ENCODE results near the gene HSD17B11.
"Not testable (repeated sequence)": the region's sequence is repeated elsewhere in the genome, so short reads cannot be mapped to it uniquely, and the experiment has no call there.

Gene HSD17B11

GRCh38 chr4:87299898-87300297, 91.1 kb downstream of the HSD17B11 start:
- no peak overlapping the region for H3K27ac ChIP-seq (replicated peaks; ENCODE audit: low read length)
- H3K36me3 ChIP-seq (replicated peaks in 1 of 2; ENCODE audit: control insufficient read depth in 2 of 2, insufficient read depth in 2 of 2, low read length in 2 of 2): no peaks in the 10 kb centered on the region
- H3K18ac ChIP-seq (ENCODE audit: low read length): no peak overlapping the region
- H2BK120ac ChIP-seq (ENCODE audit: low read depth, low read length): no peak overlapping the region
- WGBS, 2 donors (ENCODE audit: extremely low coverage in 2 of 2, insufficient read length in 2 of 2, insufficient replicate concordance in 1 of 2): no CpG with 5 or more reads among the region's 4 CpGs
- no peaks in the 10 kb centered on the region for H3K79me1 ChIP-seq (ENCODE audit: low read depth, low read length)
- no peak overlapping the region for H2BK5ac ChIP-seq (ENCODE audit: low read length)
- H3K23ac ChIP-seq (ENCODE audit: low read depth, low read length, poor library complexity): no peak overlapping the region
- no peak overlapping the region for H2BK12ac ChIP-seq (ENCODE audit: low read length)
- H3K9me3 ChIP-seq (replicated peaks in 1 of 2; ENCODE audit: control insufficient read depth in 2 of 2, insufficient read depth in 1 of 2, low read depth in 1 of 2, low read length in 2 of 2): no peaks in the 10 kb centered on the region
- H3K9ac ChIP-seq (ENCODE audit: low read depth, low read length, poor library complexity): no peak overlapping the region
- no peak overlapping the region for H3K4me2 ChIP-seq (ENCODE audit: insufficient read depth, low read length, poor library complexity, severe bottlenecking)
- no peak overlapping the region for H3K14ac ChIP-seq (ENCODE audit: low read length)
- H4K8ac ChIP-seq (ENCODE audit: low read depth, low read length): no peak overlapping the region
- no peaks in the 10 kb centered on the region for H3K27me3 ChIP-seq (ENCODE audit: control insufficient read depth in 3 of 3, insufficient read depth in 3 of 3, low read depth in 1 of 3, low read length in 3 of 3)
- H3K4ac ChIP-seq (ENCODE audit: low read length): no peak overlapping the region
- H3K4me3 ChIP-seq (ENCODE audit: low read length in 2 of 2): no peak overlapping the region
- H2AK5ac ChIP-seq (ENCODE audit: low read depth, low read length): no peak overlapping the region
- no peak overlapping the region for H4K91ac ChIP-seq (ENCODE audit: low read depth, low read length, poor library complexity)
- DNase-seq (ENCODE audit: low spot score): no peak
- peak overlapping the region; percentile 14 for H2AFZ ChIP-seq (ENCODE audit: low read length)
- H3K4me1 ChIP-seq (ENCODE audit: control insufficient read depth in 2 of 2, insufficient read depth in 1 of 2, low read depth in 1 of 2, low read length in 2 of 2): no peaks in the 10 kb centered on the region
- H2BK15ac ChIP-seq (ENCODE audit: low read length): no peak overlapping the region

GRCh38 chr4:87298362-87298761, 92.6 kb downstream of the HSD17B11 start:
- H2BK12ac ChIP-seq (ENCODE audit: low read length): no peak overlapping the region
- H4K8ac ChIP-seq (ENCODE audit: low read depth, low read length): no peak overlapping the region
- no peak overlapping the region for H2BK5ac ChIP-seq (ENCODE audit: low read length)
- H2AK5ac ChIP-seq (ENCODE audit: low read depth, low read length): no peak overlapping the region
- no peak overlapping the region for H2AFZ ChIP-seq (ENCODE audit: low read length)
- no peak for DNase-seq (ENCODE audit: low spot score)
- H3K4me2 ChIP-seq (ENCODE audit: insufficient read depth, low read length, poor library complexity, severe bottlenecking): no peak overlapping the region
- H3K79me1 ChIP-seq (ENCODE audit: low read depth, low read length): no peaks in the 10 kb centered on the region
- no peaks in the 10 kb centered on the region for H3K27me3 ChIP-seq (ENCODE audit: control insufficient read depth in 3 of 3, insufficient read depth in 3 of 3, low read depth in 1 of 3, low read length in 3 of 3)
- no peak overlapping the region for H2BK15ac ChIP-seq (ENCODE audit: low read length)
- no peak overlapping the region for H3K4ac ChIP-seq (ENCODE audit: low read length)
- H3K9ac ChIP-seq (ENCODE audit: low read depth, low read length, poor library complexity): no peak overlapping the region
- no peak overlapping the region for H4K91ac ChIP-seq (ENCODE audit: low read depth, low read length, poor library complexity)
- no peaks in the 10 kb centered on the region for H3K36me3 ChIP-seq (replicated peaks in 1 of 2; ENCODE audit: control insufficient read depth in 2 of 2, insufficient read depth in 2 of 2, low read length in 2 of 2)
- H3K4me3 ChIP-seq (ENCODE audit: low read length in 2 of 2): no peak overlapping the region
- H3K23ac ChIP-seq (ENCODE audit: low read depth, low read length, poor library complexity): no peak overlapping the region
- no peak overlapping the region for H3K27ac ChIP-seq (replicated peaks; ENCODE audit: low read length)
- no peak overlapping the region for H2BK120ac ChIP-seq (ENCODE audit: low read depth, low read length)
- no peak overlapping the region for H3K14ac ChIP-seq (ENCODE audit: low read length)
- H3K4me1 ChIP-seq (ENCODE audit: control insufficient read depth in 2 of 2, insufficient read depth in 1 of 2, low read depth in 1 of 2, low read length in 2 of 2): no peaks in the 10 kb centered on the region
- no peak overlapping the region for H3K18ac ChIP-seq (ENCODE audit: low read length)
- no CpG with 5 or more reads among the region's 2 CpGs for WGBS, 2 donors (ENCODE audit: extremely low coverage in 2 of 2, insufficient read length in 2 of 2, insufficient replicate concordance in 1 of 2)
- H3K9me3 ChIP-seq (replicated peaks in 1 of 2; ENCODE audit: control insufficient read depth in 2 of 2, insufficient read depth in 1 of 2, low read depth in 1 of 2, low read length in 2 of 2): no peaks in the 10 kb centered on the region

- H3K79me1 ChIP-seq (ENCODE audit: low read depth, low read length); H3K36me3 ChIP-seq (replicated peaks in 1 of 2; ENCODE audit: control insufficient read depth in 2 of 2, insufficient read depth in 2 of 2, low read length in 2 of 2); H4K8ac ChIP-seq (ENCODE audit: low read depth, low read length); H3K4me1 ChIP-seq (ENCODE audit: control insufficient read depth in 2 of 2, insufficient read depth in 1 of 2, low read depth in 1 of 2, low read length in 2 of 2); H3K4me3 ChIP-seq (ENCODE audit: low read length in 2 of 2); H2BK15ac ChIP-seq (ENCODE audit: low read length); H3K23ac ChIP-seq (ENCODE audit: low read depth, low read length, poor library complexity); H3K4ac ChIP-seq (ENCODE audit: low read length); H3K27me3 ChIP-seq (ENCODE audit: control insufficient read depth in 3 of 3, insufficient read depth in 3 of 3, low read depth in 1 of 3, low read length in 3 of 3); DNase-seq (ENCODE audit: low spot score); H3K9ac ChIP-seq (ENCODE audit: low read depth, low read length, poor library complexity); H3K14ac ChIP-seq (ENCODE audit: low read length); H2AFZ ChIP-seq (ENCODE audit: low read length); H3K4me2 ChIP-seq (ENCODE audit: insufficient read depth, low read length, poor library complexity, severe bottlenecking); H3K18ac ChIP-seq (ENCODE audit: low read length); H3K27ac ChIP-seq (replicated peaks; ENCODE audit: low read length); H2BK12ac ChIP-seq (ENCODE audit: low read length); H4K91ac ChIP-seq (ENCODE audit: low read depth, low read length, poor library complexity); H2AK5ac ChIP-seq (ENCODE audit: low read depth, low read length); H3K9me3 ChIP-seq (replicated peaks in 1 of 2; ENCODE audit: control insufficient read depth in 2 of 2, insufficient read depth in 1 of 2, low read depth in 1 of 2, low read length in 2 of 2); H2BK120ac ChIP-seq (ENCODE audit: low read depth, low read length); H2BK5ac ChIP-seq (ENCODE audit: low read length): not testable (repeated sequence)
- WGBS, 2 donors (ENCODE audit: extremely low coverage in 2 of 2, insufficient read length in 2 of 2, insufficient replicate concordance in 1 of 2): no CpG with 5 or more reads among the region's 11 CpGs
Observed at GRCh38 chr4:87294911-87295310, 96.1 kb downstream of the HSD17B11 start.

- H3K23ac ChIP-seq (ENCODE audit: low read depth, low read length, poor library complexity); H3K27ac ChIP-seq (replicated peaks; ENCODE audit: low read length); H2BK12ac ChIP-seq (ENCODE audit: low read length); H3K18ac ChIP-seq (ENCODE audit: low read length); DNase-seq (ENCODE audit: low spot score); H3K9ac ChIP-seq (ENCODE audit: low read depth, low read length, poor library complexity); H3K4me2 ChIP-seq (ENCODE audit: insufficient read depth, low read length, poor library complexity, severe bottlenecking); H3K4me3 ChIP-seq (ENCODE audit: low read length in 2 of 2); H4K91ac ChIP-seq (ENCODE audit: low read depth, low read length, poor library complexity); H2AK5ac ChIP-seq (ENCODE audit: low read depth, low read length); H2AFZ ChIP-seq (ENCODE audit: low read length); H3K4me1 ChIP-seq (ENCODE audit: control insufficient read depth in 2 of 2, insufficient read depth in 1 of 2, low read depth in 1 of 2, low read length in 2 of 2); H2BK15ac ChIP-seq (ENCODE audit: low read length); H3K14ac ChIP-seq (ENCODE audit: low read length); H3K27me3 ChIP-seq (ENCODE audit: control insufficient read depth in 3 of 3, insufficient read depth in 3 of 3, low read depth in 1 of 3, low read length in 3 of 3); H2BK120ac ChIP-seq (ENCODE audit: low read depth, low read length); H3K79me1 ChIP-seq (ENCODE audit: low read depth, low read length); H3K9me3 ChIP-seq (replicated peaks in 1 of 2; ENCODE audit: control insufficient read depth in 2 of 2, insufficient read depth in 1 of 2, low read depth in 1 of 2, low read length in 2 of 2); H4K8ac ChIP-seq (ENCODE audit: low read depth, low read length); H3K36me3 ChIP-seq (replicated peaks in 1 of 2; ENCODE audit: control insufficient read depth in 2 of 2, insufficient read depth in 2 of 2, low read length in 2 of 2); H3K4ac ChIP-seq (ENCODE audit: low read length); H2BK5ac ChIP-seq (ENCODE audit: low read length): not testable (repeated sequence)
- no CpG with 5 or more reads among the region's 7 CpGs for WGBS, 2 donors (ENCODE audit: extremely low coverage in 2 of 2, insufficient read length in 2 of 2, insufficient replicate concordance in 1 of 2)
Observed at GRCh38 chr4:87293889-87294288, 97.1 kb downstream of the HSD17B11 start.

Measured in neuronal stem cell (in vitro differentiated cells).